GM12878 (cell line): ENCODE data around the gene NFE2L2. TPM values are rescaled to one million over a fixed set of nuclear protein-coding genes. Genes with fewer than 3 reads are reported as not detected.

Experiments
- ATAC-seq: fragments of 200-7000 bp; cut with Tn5 transposase; 3 replicates; pipeline ENCODE4 v1.9.1; 2020; ENCODE audit warnings: mild to moderate bottlenecking, moderate library complexity
- BruUV-seq: library from RNA; stranded (reverse); fragments of 400-500 nt; replicated peaks from 2 replicates; lab custom pipeline; 2021; lab: Mats Ljungman, UMichigan
- CTCF ChIA-PET: fragments of 300-600 bp; sonication (Branson Sonifier 250); formaldehyde crosslinking; extraction: SDS; loops from one replicate; lab custom pipeline; 2021; ENCODE audit warnings: inconsistent platforms; lab: Yijun Ruan, JAX
- POLR2A ChIA-PET: fragments of 350-600 bp; formaldehyde crosslinking; extraction: SDS; loops from one replicate; lab custom pipeline; 2021; ENCODE audit warnings: inconsistent platforms; lab: Charles Lee
- RAD21 ChIA-PET: fragments of 300-600 bp; sonication (Branson Sonifier 250); formaldehyde crosslinking; loops from one replicate; lab custom pipeline; 2023; ENCODE audit warnings: antibody characterized with exemption; ENCODE audit not compliant: unreplicated experiment; lab: Charles Lee
- SMC1A ChIA-PET: fragments of 300-600 bp; sonication (Branson Sonifier 250); formaldehyde crosslinking; loops from one replicate; lab custom pipeline; 2023; ENCODE audit not compliant: unreplicated experiment, uncharacterized antibody; lab: Charles Lee
- DNase-seq: peaks from one replicate; pipeline ENCODE4 v3.0.0-alpha.2; 2011; ENCODE audit warnings: low read depth, low spot score
- FAIRE-seq: peaks from 3 replicates; lab custom pipeline; 2011; peaks lifted over from hg19 to GRCh38; lab: Jason Lieb, UNC
- H2AFZ ChIP-seq: 2 replicates; pipeline ENCODE4 v1.6.0; 2011; ENCODE audit warnings: low read depth, low read length, control low read depth; ENCODE audit not compliant: control insufficient read depth
- H3K27ac ChIP-seq: 2 replicates; pipeline ENCODE4 v1.5.1; 2011; ENCODE audit warnings: control low read depth; ENCODE audit not compliant: control insufficient read depth, insufficient read depth
- H3K27me3 ChIP-seq, 2 experiments: replicated peaks in 1 of 2; 2 replicates each; pipeline versions ENCODE4 v1.6.0 to v1.6.1; 2011; ENCODE audit warnings: low read length in 1 of 2; ENCODE audit not compliant: control insufficient read depth in 2 of 2, insufficient read depth in 2 of 2
- H3K36me3 ChIP-seq, 2 experiments: 2 replicates each; pipeline ENCODE4 v1.5.1; 2011; ENCODE audit warnings: low read length in 1 of 2; ENCODE audit not compliant: control insufficient read depth in 2 of 2, insufficient read depth in 2 of 2
- H3K4me1 ChIP-seq: 2 replicates; pipeline ENCODE4 v1.6.1; 2011; ENCODE audit warnings: mild to moderate bottlenecking, low read length, moderate library complexity, mixed read lengths; ENCODE audit not compliant: control insufficient read depth, insufficient read depth
- H3K4me2 ChIP-seq: 2 replicates; pipeline ENCODE4 v1.6.0; 2011; ENCODE audit warnings: control low read depth; ENCODE audit not compliant: control insufficient read depth, insufficient read depth
- H3K4me3 ChIP-seq: fragments of 200-600 bp; sonication (generic); 2 replicates; pipeline ENCODE4 v1.5.1; 2016
- H3K79me2 ChIP-seq: 2 replicates; pipeline ENCODE4 v1.6.0; 2011; ENCODE audit warnings: low read length; ENCODE audit not compliant: control insufficient read depth, insufficient read depth
- H3K9ac ChIP-seq: 2 replicates; pipeline ENCODE4 v1.8.0; 2011; ENCODE audit warnings: low read length, control low read depth, mixed read lengths; ENCODE audit not compliant: control insufficient read depth, insufficient read depth
- H3K9me3 ChIP-seq: replicated peaks from 3 replicates; pipeline ENCODE4 v1.5.1; 2011; ENCODE audit warnings: mild to moderate bottlenecking, low read length; ENCODE audit not compliant: control insufficient read depth, insufficient read depth
- H4K20me1 ChIP-seq: 2 replicates; pipeline ENCODE4 v1.6.0; 2011; ENCODE audit not compliant: control insufficient read depth, insufficient read depth
- CREB1 ChIP-seq: IDR thresholded peaks from 2 replicates; pipeline ENCODE4 v1.6.1; 2012; ENCODE audit warnings: low read depth, mild to moderate bottlenecking, inconsistent platforms
- FOXK2 ChIP-seq: fragments of 450-650 bp; IDR thresholded peaks from 2 replicates; pipeline ENCODE4 v1.6.1; 2017; ENCODE audit warnings: mild to moderate bottlenecking, moderate library complexity
- MTA3 ChIP-seq: IDR thresholded peaks from 2 replicates; pipeline ENCODE4 v1.6.1; 2012; ENCODE audit warnings: low read length, inconsistent platforms, borderline replicate concordance
- MXI1 ChIP-seq: fragments of 150-350 bp; IDR thresholded peaks from 2 replicates; pipeline ENCODE4 v1.6.1; 2011; ENCODE audit warnings: low read depth, mild to moderate bottlenecking, inconsistent platforms, low read length, improper control_type of control experiment
- NKRF ChIP-seq: fragments of 450-650 bp; conservative IDR thresholded peaks from 2 replicates; pipeline ENCODE4 v1.6.1; 2017; ENCODE audit warnings: mild to moderate bottlenecking, moderate library complexity
- RB1 ChIP-seq: fragments of 450-650 bp; formaldehyde crosslinking; IDR thresholded peaks from 2 replicates; pipeline ENCODE4 v1.6.1; 2017; ENCODE audit warnings: mild to moderate bottlenecking, borderline replicate concordance
- SIN3A ChIP-seq: IDR thresholded peaks from 2 replicates; pipeline ENCODE4 v1.6.1; 2012; ENCODE audit warnings: low read depth, low read length, improper control_type of control experiment
- SRF ChIP-seq, 2 experiments: IDR thresholded peaks; 2 replicates each; pipeline ENCODE4 v1.6.1; 2011; ENCODE audit warnings: low read depth in 2 of 2, low read length in 2 of 2, mild to moderate bottlenecking in 1 of 2, moderate library complexity in 1 of 2
- WRNIP1 ChIP-seq: IDR thresholded peaks from 2 replicates; pipeline ENCODE4 v1.6.1; 2011; ENCODE audit warnings: low read depth, low read length, improper control_type of control experiment, borderline replicate concordance
- YBX1 ChIP-seq: fragments of 450-650 bp; IDR thresholded peaks from 2 replicates; pipeline ENCODE4 v1.6.1; 2016; ENCODE audit warnings: antibody characterized with exemption
- ZBTB33 ChIP-seq: fragments of 450-650 bp; IDR thresholded peaks from 2 replicates; pipeline ENCODE4 v1.6.1; 2017; ENCODE audit warnings: mild to moderate bottlenecking
- WGBS: methylation state at CpG from one replicate; pipeline ENCODE4 v1.1.6; 2016; ENCODE audit warnings: low lambda C conversion rate; ENCODE audit not compliant: insufficient replicate concordance, insufficient coverage; ENCODE audit errors: missing lambda C conversion rate; 5-methylcytosine and 5-hydroxymethylcytosine counted together
- in situ Hi-C: fragments of 300-500 bp; cut with MboI; formaldehyde crosslinking; loops from 9 replicates; pipeline ENCODE4 v1.14.3; 2018; ENCODE audit warnings: mixed read lengths
- intact Hi-C: fragments of 100-400 bp; cut with micrococcal nuclease; formaldehyde crosslinking; loops from one replicate; pipeline ENCODE4 v1.14.2; 2022; ENCODE audit not compliant: unreplicated experiment
- polyA plus RNA-seq, 11 experiments: library from polyadenylated mRNA; depleted of rRNA in 4 of 11; unstranded in 6 of 11; stranded (reverse) in 5 of 11; fragments of >200 nt; fragmentation: Nextera tagmentation in 4 of 11; fragmentation: Illumina TruSeq in 1 of 11; extraction: Ambion mirVana in 4 of 11; extraction: Trizol in 1 of 11; gene quantifications; 1 replicate in 1 of 11; 2 replicates in 10 of 11; pipeline versions ENCODE4 v1.2.1 to v1.2.3, GENCODE V29; 2011 to 2016; ENCODE audit warnings: inconsistent platforms in 2 of 11, missing spikeins in 2 of 11, low read depth in 1 of 11
- total RNA-seq, 4 experiments: library from RNA; depleted of rRNA in 3 of 4; stranded (reverse); fragments of >200 nt in 3 of 4; fragmentation: Illumina TruSeq in 1 of 4; extraction: Trizol in 1 of 4; gene quantifications; 2 replicates each; pipeline versions ENCODE4 v1.2.1 to v1.2.3, GENCODE V29; 2013 to 2021

NFE2L2 gene
- total and polyA plus RNA-seq, 10 of the 15 experiments (the other 5 are each of a cell fraction or from before 2014, with no cell fraction given): 18.4 to 69.8 (median 37.1) TPM

GRCh38 chr2:177298191-177298590 is 33.7 kb upstream of the NFE2L2 start:
- CTCF ChIA-PET: interaction anchor here (1.3 to 4.2 kb wide), 3 partner anchors 16 to 133 kb away, joined by 3 to 29 read pairs (median 10); no protein-coding TSS in a partner anchor

More at GRCh38 chr2:177298191-177298590, 33.7 kb upstream of the NFE2L2 start:
- H3K36me3 ChIP-seq: no peaks in the 10 kb centered on the region
- no peak overlapping the region for H3K4me3 ChIP-seq
- H2AFZ ChIP-seq: no peak overlapping the region
- H4K20me1 ChIP-seq: no peaks in the 10 kb centered on the region
- no peak overlapping the region for H3K27ac ChIP-seq
- SMC1A ChIA-PET: interaction anchor here (0.7 to 1.9 kb wide), 2 partner anchors 132 to 134 kb away, joined by 3 to 10 read pairs; no protein-coding TSS in a partner anchor
- BruUV-seq: no TSS peak
- H3K27me3 ChIP-seq: no peaks in the 10 kb centered on the region
- TF ChIP-seq FOXK2 (no peak), ZBTB33 (no peak), NKRF (no peak), RB1 (no peak), MTA3 (no peak), YBX1 (no peak), MXI1 (no peak), SRF (IDR thresholded peaks at IDR 0.05; ENCODE audit: low read depth in 2 of 2, low read length in 2 of 2) (no peak), SIN3A (no peak), WRNIP1 (no peak), CREB1 (no peak)
- no peak for DNase-seq
- H3K4me1 ChIP-seq: no peaks in the 10 kb centered on the region
- no peaks in the 10 kb centered on the region for H3K9me3 ChIP-seq
- no peaks in the 10 kb centered on the region for H3K79me2 ChIP-seq
- 65% methylated on average over 6 of the region's 6 CpGs for WGBS
- intact Hi-C loops (loop anchor here (10.0 kb wide), 1 partner anchor 133 kb away; no protein-coding TSS in a partner anchor), in situ Hi-C loops (no loop called here)
- H3K9ac ChIP-seq: no peak overlapping the region
- no peak for FAIRE-seq
- RAD21 ChIA-PET: no interaction called here
- H3K4me2 ChIP-seq: no peak overlapping the region
- POLR2A ChIA-PET: no interaction called here
- ATAC-seq: no peak
